Mucosa of descending colon (tissue), 3 donors: ENCODE data around the gene ALDH6A1. TPM values are rescaled to one million over a fixed set of nuclear protein-coding genes. Genes with fewer than 3 reads are reported as not detected.

Experiments used
- ATAC-seq: fragments of 200-7000 bp; cut with Tn5 transposase; one replicate; pipeline ENCODE4 v1.9.1; 2020; ENCODE audit warnings: mild to moderate bottlenecking, moderate library complexity
- DNase-seq, 3 donors: peaks; one replicate each; pipeline ENCODE4 v3.0.0-alpha.2; 2020
- H3K36me3 ChIP-seq: fragments of 200-600 bp; one replicate; pipeline ENCODE4 v1.8.0; 2021; ENCODE audit warnings: low read depth, mild to moderate bottlenecking
- H3K4me1 ChIP-seq: fragments of 200-600 bp; one replicate; pipeline ENCODE4 v1.8.0; 2021; ENCODE audit warnings: low read depth, mild to moderate bottlenecking
- H3K4me3 ChIP-seq: fragments of 200-600 bp; one replicate; pipeline ENCODE4 v1.8.0; 2021; ENCODE audit warnings: mild to moderate bottlenecking
- H3K9me3 ChIP-seq: fragments of 200-600 bp; one replicate; pipeline ENCODE4 v1.8.0; 2021; ENCODE audit warnings: mild to moderate bottlenecking
- CTCF ChIP-seq: fragments of 200-600 bp; IDR thresholded peaks from one replicate; pipeline ENCODE4 v1.8.0; 2022; ENCODE audit warnings: antibody characterized with exemption, mild to moderate bottlenecking
- intact Hi-C, 2 donors: fragments of 100-400 bp; cut with DNase I in 1 of 2; cut with micrococcal nuclease in 1 of 2; formaldehyde crosslinking; loops; one replicate each; pipeline versions ENCODE4 v1.11.0 to v1.11.1; 2022; cut with DNase I, micrococcal nuclease
- total RNA-seq, 3 donors: library from RNA; stranded (reverse); fragmentation: NEBNext Ultra II Directional in 2 of 3; extraction: Animal tissue kit (Norgen Biotek cat#: 25700) in 2 of 3; gene quantifications; one replicate each; pipeline versions ENCODE4 v1.2.1 to v1.2.4, GENCODE V29; 2021 to 2023
- donor health status: DM: no; HTN: no; CAD: no; lungs with moderate emphysema.
- donor health status: DM: no; HTN: no; CAD: no.
- donor health status: DM: no; HTN: yes; CAD: no.

The ALDH6A1 gene
- total RNA-seq, 3 donors from 2014 or later = 26.7 to 42.1 (median 32.6) TPM

GRCh38 chr14:74015176-74015575, 69.1 kb downstream of the ALDH6A1 start:
- intact Hi-C loops = no loop called here
- no peak for TF ChIP-seq CTCF
- Histone ChIP-seq H3K9me3 (no peaks in the 10 kb centered on the region), H3K36me3 (no peaks in the 10 kb centered on the region), H3K4me1 (peaks cover 9% of the 10 kb centered on the region), H3K4me3 (no peak overlapping the region)
- DNase-seq (no peak), ATAC-seq (no peak)

- no peak overlapping the region for H3K4me3 ChIP-seq
- peaks cover 4% of the 10 kb centered on the region for H3K4me1 ChIP-seq
- no peak for TF ChIP-seq CTCF
- H3K9me3 ChIP-seq = no peaks in the 10 kb centered on the region
- DNase-seq (no peak), ATAC-seq (no peak)
- intact Hi-C loops = no loop called here
- H3K36me3 ChIP-seq = no peaks in the 10 kb centered on the region
Measured at GRCh38 chr14:74014299-74014698, 70.0 kb downstream of the ALDH6A1 start.

GRCh38 chr14:74008843-74009499, 75.3 kb downstream of the ALDH6A1 start:
- no peak overlapping the region for H3K4me3 ChIP-seq
- no peaks in the 10 kb centered on the region for H3K4me1 ChIP-seq
- intact Hi-C loops = no loop called here
- peaks cover 4% of the 10 kb centered on the region for H3K36me3 ChIP-seq
- ATAC-seq (peak; percentile 70), DNase-seq (no peak)
- no peak for TF ChIP-seq CTCF
- no peaks in the 10 kb centered on the region for H3K9me3 ChIP-seq

Other genes starting within 250 kb of the ALDH6A1 start
- gene PTGR2, start 232.6 kb downstream of the ALDH6A1 start, total RNA-seq = 10 to 100 TPM; 11.4 to 23.2 (median 17.2) TPM
- gene ZNF410, start 197.6 kb downstream of the ALDH6A1 start, total RNA-seq = 10 to 100 TPM; 38.3 to 47.2 (median 45.1) TPM
- 1 to 10 TPM; 4.0 to 6.8 (median 6.2) TPM for gene FAM161B, start 134.4 kb downstream of the ALDH6A1 start, total RNA-seq
- gene COQ6, start 134.2 kb downstream of the ALDH6A1 start, total RNA-seq = 10 to 100 TPM; 18.9 to 20.6 (median 20.5) TPM
- gene ENTPD5, start 65.2 kb downstream of the ALDH6A1 start, total RNA-seq = 100 to 1,000 TPM in 2 of 3 donors, 10 to 100 TPM in 1; 79.9 to 296 (median 153) TPM
- 1 to 10 TPM; 3.9 to 6.8 (median 4.1) TPM for gene BBOF1, start 65.1 kb downstream of the ALDH6A1 start, total RNA-seq
- gene LIN52, start 503 bp upstream of the ALDH6A1 start, total RNA-seq = 1 to 10 TPM; 4.1 to 9.0 (median 7.4) TPM
- not detected for gene VSX2, start 155.0 kb upstream of the ALDH6A1 start, total RNA-seq
- 10 to 100 TPM; 41.9 to 71.3 (median 53.8) TPM for gene ABCD4, start 218.5 kb upstream of the ALDH6A1 start, total RNA-seq